Lower leg skin (tissue), 3 donors: Measurements from ENCODE around the gene YTHDC1.

Experiments used
- POLR2A ChIP-seq, 2 donors: fragments of 450-650 bp; IDR thresholded peaks; one replicate each; pipeline ENCODE4 v1.6.1; 2016 to 2017; ENCODE audit warnings: antibody characterized with exemption in 2 of 2, mild to moderate bottlenecking in 1 of 2, moderate library complexity in 1 of 2
- TF ChIP-seq, protein P1 (sequence below), 3 donors: fragments of 450-650 bp; IDR thresholded peaks; one replicate each; pipeline ENCODE4 v1.5.1; 2016; ENCODE audit warnings: antibody characterized with exemption in 3 of 3, mild to moderate bottlenecking in 3 of 3, moderate library complexity in 2 of 3

DNA sequence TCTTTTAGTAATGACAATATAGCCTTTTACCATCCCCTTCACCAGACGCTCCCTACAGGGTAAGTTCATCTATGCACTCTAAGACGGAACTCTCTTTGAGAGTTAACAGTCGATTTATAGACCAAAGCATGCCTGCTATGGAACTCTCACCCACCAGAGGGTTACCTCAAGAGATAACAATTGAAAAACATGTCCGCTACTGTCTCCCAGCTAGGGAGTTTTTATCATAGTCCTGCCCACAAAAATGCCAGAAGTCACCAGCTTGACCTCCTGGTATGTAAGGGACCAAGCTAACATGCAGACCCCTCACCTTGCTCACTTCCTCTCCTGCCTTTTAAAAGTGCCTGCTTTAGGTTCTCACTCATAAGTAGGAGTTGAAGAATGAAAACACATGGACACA lies 16.7 kb upstream of the YTHDC1 start:
- TF ChIP-seq POLR2A (IDR thresholded peaks at IDR 0.05): no peak
- TF ChIP-seq, protein P1, sequence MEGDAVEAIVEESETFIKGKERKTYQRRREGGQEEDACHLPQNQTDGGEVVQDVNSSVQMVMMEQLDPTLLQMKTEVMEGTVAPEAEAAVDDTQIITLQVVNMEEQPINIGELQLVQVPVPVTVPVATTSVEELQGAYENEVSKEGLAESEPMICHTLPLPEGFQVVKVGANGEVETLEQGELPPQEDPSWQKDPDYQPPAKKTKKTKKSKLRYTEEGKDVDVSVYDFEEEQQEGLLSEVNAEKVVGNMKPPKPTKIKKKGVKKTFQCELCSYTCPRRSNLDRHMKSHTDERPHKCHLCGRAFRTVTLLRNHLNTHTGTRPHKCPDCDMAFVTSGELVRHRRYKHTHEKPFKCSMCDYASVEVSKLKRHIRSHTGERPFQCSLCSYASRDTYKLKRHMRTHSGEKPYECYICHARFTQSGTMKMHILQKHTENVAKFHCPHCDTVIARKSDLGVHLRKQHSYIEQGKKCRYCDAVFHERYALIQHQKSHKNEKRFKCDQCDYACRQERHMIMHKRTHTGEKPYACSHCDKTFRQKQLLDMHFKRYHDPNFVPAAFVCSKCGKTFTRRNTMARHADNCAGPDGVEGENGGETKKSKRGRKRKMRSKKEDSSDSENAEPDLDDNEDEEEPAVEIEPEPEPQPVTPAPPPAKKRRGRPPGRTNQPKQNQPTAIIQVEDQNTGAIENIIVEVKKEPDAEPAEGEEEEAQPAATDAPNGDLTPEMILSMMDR (IDR thresholded peaks at IDR 0.05): no peak
